Neural cell (in vitro differentiated cells): ENCODE results near the gene LANCL3. TPM values are rescaled to one million over a fixed set of nuclear protein-coding genes. Genes with fewer than 3 reads are reported as not detected.

ENCODE experiments used
- H2AFZ ChIP-seq: fragments of 200-600, 300-800 bp; sonication (generic), shearing (Covaris generic); 2 replicates; pipeline ENCODE4 v1.6.0; 2014; ENCODE audit warnings: low read depth, mild to moderate bottlenecking, antibody characterized with exemption, low read length, moderate library complexity
- H3F3A ChIP-seq: fragments of 200-600 bp; shearing (Covaris generic); 2 replicates; pipeline ENCODE4 v1.6.1; 2016; ENCODE audit warnings: mild to moderate bottlenecking, moderate library complexity, mixed read lengths, antibody characterized with exemption, low read length; ENCODE audit not compliant: insufficient read depth, poor library complexity, severe bottlenecking
- H3K27ac ChIP-seq: fragments of 200-600, 300-800 bp; sonication (generic), shearing (Covaris generic); 2 replicates; pipeline ENCODE4 v1.5.1; 2014; ENCODE audit warnings: mild to moderate bottlenecking, low read length, moderate library complexity
- H3K27me3 ChIP-seq: fragments of 300-800, 200-600 bp; sonication (generic), shearing (Covaris generic); 2 replicates; pipeline ENCODE4 v1.6.0; 2014; ENCODE audit warnings: mild to moderate bottlenecking, low read depth, low read length, moderate library complexity; ENCODE audit not compliant: insufficient read depth
- H3K36me3 ChIP-seq: fragments of 300-800, 200-600 bp; sonication (generic), shearing (Covaris generic); 2 replicates; pipeline ENCODE4 v1.5.1; 2014; ENCODE audit warnings: mild to moderate bottlenecking, antibody characterized with exemption, low read length, moderate library complexity; ENCODE audit not compliant: insufficient read depth
- H3K4me2 ChIP-seq: fragments of 300-800, 200-600 bp; sonication (generic), shearing (Covaris generic); 2 replicates; pipeline ENCODE4 v1.6.0; 2014; ENCODE audit warnings: mild to moderate bottlenecking, low read length
- H3K4me3 ChIP-seq: fragments of 300-800, 200-600 bp; sonication (generic), shearing (Covaris generic); 2 replicates; pipeline ENCODE4 v1.5.1; 2014; ENCODE audit warnings: mild to moderate bottlenecking, low read length, moderate library complexity
- H3K79me2 ChIP-seq: fragments of 200-600 bp; shearing (Covaris generic); replicated peaks from 2 replicates; pipeline ENCODE4 v1.6.0; 2014; ENCODE audit warnings: mild to moderate bottlenecking, low read length, moderate library complexity; ENCODE audit not compliant: insufficient read depth
- H3K9ac ChIP-seq: fragments of 300-800, 200-600 bp; sonication (generic), shearing (Covaris generic); 2 replicates; pipeline ENCODE4 v1.6.1; 2016; ENCODE audit warnings: mild to moderate bottlenecking, low read length, mixed read lengths
- H3K9me2 ChIP-seq: fragments of 200-600 bp; shearing (Covaris generic); 2 replicates; pipeline ENCODE4 v1.6.1; 2016; ENCODE audit warnings: mild to moderate bottlenecking, low read length, mixed read lengths; ENCODE audit not compliant: insufficient read depth
- H3K9me3 ChIP-seq: fragments of 200-600, 300-800 bp; sonication (generic), shearing (Covaris generic); 2 replicates; pipeline ENCODE4 v1.6.1; 2016; ENCODE audit warnings: mild to moderate bottlenecking, mixed run types, low read length, moderate library complexity, mixed read lengths
- H4K20me1 ChIP-seq: fragments of 200-600 bp; shearing (Covaris generic); 2 replicates; pipeline ENCODE4 v1.6.1; 2016; ENCODE audit warnings: mild to moderate bottlenecking, mixed run types; ENCODE audit not compliant: insufficient read depth
- EP300 ChIP-seq: fragments of 450-650 bp; conservative IDR thresholded peaks from 2 replicates; pipeline ENCODE4 v1.6.1; 2014; ENCODE audit warnings: antibody characterized with exemption, mild to moderate bottlenecking, moderate library complexity; ENCODE audit not compliant: poor library complexity, severe bottlenecking
- EZH2 ChIP-seq: fragments of 200-600, 300-800 bp; shearing (Covaris generic), sonication (generic); IDR thresholded peaks from 2 replicates; pipeline ENCODE4 v1.6.1; 2014; ENCODE audit warnings: antibody characterized with exemption, low read length, borderline replicate concordance, mild to moderate bottlenecking; ENCODE audit not compliant: insufficient read depth, poor library complexity, severe bottlenecking
- MXI1 ChIP-seq: fragments of 450-650 bp; conservative IDR thresholded peaks from 2 replicates; pipeline ENCODE4 v1.6.1; 2014; ENCODE audit warnings: antibody characterized with exemption, mild to moderate bottlenecking; ENCODE audit not compliant: poor library complexity, severe bottlenecking
- RAD21 ChIP-seq: fragments of 450-650 bp; conservative IDR thresholded peaks from 2 replicates; pipeline ENCODE4 v1.6.1; 2014; ENCODE audit warnings: antibody characterized with exemption, mild to moderate bottlenecking, moderate library complexity
- SMC3 ChIP-seq: fragments of 450-650 bp; conservative IDR thresholded peaks from 2 replicates; pipeline ENCODE4 v1.6.1; 2014; ENCODE audit warnings: antibody characterized with exemption, mild to moderate bottlenecking, moderate library complexity; ENCODE audit not compliant: poor library complexity
- TAF1 ChIP-seq: IDR thresholded peaks from 2 replicates; pipeline ENCODE4 v1.6.1; 2012; ENCODE audit warnings: low read depth
- polyA plus RNA-seq: library from polyadenylated mRNA; depleted of rRNA; stranded (reverse); fragments of >200 nt; gene quantifications from 2 replicates; pipeline ENCODE4 v1.2.3, GENCODE V29; 2014
- TF ChIP-seq, protein P1 (sequence below): fragments of 450-650 bp; IDR thresholded peaks from 2 replicates; pipeline ENCODE4 v1.5.1; 2014; ENCODE audit warnings: antibody characterized with exemption, mild to moderate bottlenecking, moderate library complexity; ENCODE audit not compliant: poor library complexity, severe bottlenecking
- TF ChIP-seq, protein P2 (sequence below): IDR thresholded peaks from 2 replicates; pipeline ENCODE4 v1.6.1; 2012; ENCODE audit warnings: borderline replicate concordance

The LANCL3 gene
- polyA plus RNA-seq, 1 donor from 2014 or later: 0.35 TPM

DNA sequence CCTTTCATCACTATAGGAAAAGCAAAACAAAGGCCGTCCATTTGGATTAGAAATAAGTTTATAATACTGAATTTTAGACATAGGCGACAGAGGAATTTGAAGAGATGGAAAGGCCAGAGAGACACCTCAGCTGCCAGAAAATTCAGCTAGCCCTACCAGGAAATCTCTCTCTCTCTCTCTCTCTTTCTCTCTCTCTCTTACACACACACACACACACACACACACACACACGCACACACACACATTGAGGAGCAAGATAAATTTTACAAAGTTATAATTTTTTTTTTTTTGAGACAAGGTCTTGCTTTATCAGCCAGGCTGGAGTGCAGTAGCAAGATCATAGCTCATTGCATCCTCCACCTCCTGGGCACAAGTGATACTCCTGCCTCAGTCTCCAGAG, 115.5 kb downstream of the LANCL3 start:
- H3K4me2 ChIP-seq: no peak overlapping the region
- no peaks in the 10 kb centered on the region for H3K9me3 ChIP-seq
- no peak overlapping the region for H3K4me3 ChIP-seq
- no peaks in the 10 kb centered on the region for H3F3A ChIP-seq
- H3K27me3 ChIP-seq: no peaks in the 10 kb centered on the region
- no peak overlapping the region for H3K9ac ChIP-seq
- no peak overlapping the region for H3K27ac ChIP-seq
- TF ChIP-seq EP300 (no peak), EZH2 (no peak)
- no peaks in the 10 kb centered on the region for H3K79me2 ChIP-seq
- no peaks in the 10 kb centered on the region for H4K20me1 ChIP-seq
- H2AFZ ChIP-seq: no peak overlapping the region
- H3K36me3 ChIP-seq: no peaks in the 10 kb centered on the region
- no peaks in the 10 kb centered on the region for H3K9me2 ChIP-seq

DNA sequence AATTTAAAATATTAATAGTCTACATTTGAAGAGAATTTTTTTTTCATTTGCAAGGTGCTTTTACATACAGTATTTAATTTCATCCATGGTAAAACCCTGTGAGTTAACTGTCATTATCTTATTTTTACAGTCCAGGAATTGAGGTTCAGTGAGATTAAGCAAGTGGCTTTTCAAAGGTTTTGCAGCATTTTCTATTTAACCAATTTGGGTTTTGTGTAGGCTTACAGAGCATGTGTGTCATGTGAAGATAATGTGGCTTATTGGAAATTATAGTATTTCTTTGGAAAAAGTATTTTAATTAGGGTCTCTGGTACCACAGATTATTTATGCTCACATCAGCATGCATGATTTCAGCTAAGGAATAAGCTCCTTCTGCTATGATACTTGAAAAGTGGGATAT, 118.7 kb downstream of the LANCL3 start:
- H3K4me3 ChIP-seq: no peak overlapping the region
- H3K9me2 ChIP-seq: no peaks in the 10 kb centered on the region
- no peaks in the 10 kb centered on the region for H4K20me1 ChIP-seq
- no peak overlapping the region for H3K27ac ChIP-seq
- no peaks in the 10 kb centered on the region for H3K9me3 ChIP-seq
- no peak overlapping the region for H2AFZ ChIP-seq
- H3K4me2 ChIP-seq: no peak overlapping the region
- H3K27me3 ChIP-seq: no peaks in the 10 kb centered on the region
- no peak overlapping the region for H3K9ac ChIP-seq
- H3K79me2 ChIP-seq: no peaks in the 10 kb centered on the region
- TF ChIP-seq SMC3: no peak
- TF ChIP-seq TAF1: no peak
- TF ChIP-seq, protein P1, sequence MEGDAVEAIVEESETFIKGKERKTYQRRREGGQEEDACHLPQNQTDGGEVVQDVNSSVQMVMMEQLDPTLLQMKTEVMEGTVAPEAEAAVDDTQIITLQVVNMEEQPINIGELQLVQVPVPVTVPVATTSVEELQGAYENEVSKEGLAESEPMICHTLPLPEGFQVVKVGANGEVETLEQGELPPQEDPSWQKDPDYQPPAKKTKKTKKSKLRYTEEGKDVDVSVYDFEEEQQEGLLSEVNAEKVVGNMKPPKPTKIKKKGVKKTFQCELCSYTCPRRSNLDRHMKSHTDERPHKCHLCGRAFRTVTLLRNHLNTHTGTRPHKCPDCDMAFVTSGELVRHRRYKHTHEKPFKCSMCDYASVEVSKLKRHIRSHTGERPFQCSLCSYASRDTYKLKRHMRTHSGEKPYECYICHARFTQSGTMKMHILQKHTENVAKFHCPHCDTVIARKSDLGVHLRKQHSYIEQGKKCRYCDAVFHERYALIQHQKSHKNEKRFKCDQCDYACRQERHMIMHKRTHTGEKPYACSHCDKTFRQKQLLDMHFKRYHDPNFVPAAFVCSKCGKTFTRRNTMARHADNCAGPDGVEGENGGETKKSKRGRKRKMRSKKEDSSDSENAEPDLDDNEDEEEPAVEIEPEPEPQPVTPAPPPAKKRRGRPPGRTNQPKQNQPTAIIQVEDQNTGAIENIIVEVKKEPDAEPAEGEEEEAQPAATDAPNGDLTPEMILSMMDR: no peak
- no peaks in the 10 kb centered on the region for H3K36me3 ChIP-seq
- H3F3A ChIP-seq: no peaks in the 10 kb centered on the region

DNA sequence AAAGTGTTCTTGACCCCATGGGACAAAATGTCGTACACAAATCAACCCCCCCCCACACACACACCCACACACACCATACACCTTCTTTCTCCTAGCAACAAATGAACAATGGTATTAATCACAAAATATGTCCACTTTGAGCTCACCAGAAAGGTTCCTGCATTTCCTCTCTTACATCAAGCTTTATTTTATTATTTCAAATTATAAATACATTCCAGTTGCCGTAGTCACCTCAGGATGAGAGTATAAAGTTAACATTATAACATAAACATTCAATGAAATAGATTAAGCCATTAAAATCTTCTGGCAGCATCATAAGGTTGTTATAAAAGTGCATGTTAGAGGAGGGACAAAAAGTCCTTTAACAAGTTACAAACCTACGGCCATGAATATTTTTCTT, 121.5 kb downstream of the LANCL3 start:
- no peaks in the 10 kb centered on the region for H3F3A ChIP-seq
- no peaks in the 10 kb centered on the region for H3K36me3 ChIP-seq
- no peak overlapping the region for H3K4me3 ChIP-seq
- no peaks in the 10 kb centered on the region for H3K9me3 ChIP-seq
- H4K20me1 ChIP-seq: no peaks in the 10 kb centered on the region
- no peak overlapping the region for H3K9ac ChIP-seq
- H3K9me2 ChIP-seq: no peaks in the 10 kb centered on the region
- no peak overlapping the region for H2AFZ ChIP-seq
- no peak overlapping the region for H3K27ac ChIP-seq
- no peaks in the 10 kb centered on the region for H3K27me3 ChIP-seq
- H3K79me2 ChIP-seq: no peaks in the 10 kb centered on the region
- TF ChIP-seq SMC3 (no peak), MXI1 (no peak), RAD21 (no peak), TAF1 (no peak), EP300 (no peak), EZH2 (no peak)
- TF ChIP-seq, protein P1: no peak
- TF ChIP-seq, protein P2, sequence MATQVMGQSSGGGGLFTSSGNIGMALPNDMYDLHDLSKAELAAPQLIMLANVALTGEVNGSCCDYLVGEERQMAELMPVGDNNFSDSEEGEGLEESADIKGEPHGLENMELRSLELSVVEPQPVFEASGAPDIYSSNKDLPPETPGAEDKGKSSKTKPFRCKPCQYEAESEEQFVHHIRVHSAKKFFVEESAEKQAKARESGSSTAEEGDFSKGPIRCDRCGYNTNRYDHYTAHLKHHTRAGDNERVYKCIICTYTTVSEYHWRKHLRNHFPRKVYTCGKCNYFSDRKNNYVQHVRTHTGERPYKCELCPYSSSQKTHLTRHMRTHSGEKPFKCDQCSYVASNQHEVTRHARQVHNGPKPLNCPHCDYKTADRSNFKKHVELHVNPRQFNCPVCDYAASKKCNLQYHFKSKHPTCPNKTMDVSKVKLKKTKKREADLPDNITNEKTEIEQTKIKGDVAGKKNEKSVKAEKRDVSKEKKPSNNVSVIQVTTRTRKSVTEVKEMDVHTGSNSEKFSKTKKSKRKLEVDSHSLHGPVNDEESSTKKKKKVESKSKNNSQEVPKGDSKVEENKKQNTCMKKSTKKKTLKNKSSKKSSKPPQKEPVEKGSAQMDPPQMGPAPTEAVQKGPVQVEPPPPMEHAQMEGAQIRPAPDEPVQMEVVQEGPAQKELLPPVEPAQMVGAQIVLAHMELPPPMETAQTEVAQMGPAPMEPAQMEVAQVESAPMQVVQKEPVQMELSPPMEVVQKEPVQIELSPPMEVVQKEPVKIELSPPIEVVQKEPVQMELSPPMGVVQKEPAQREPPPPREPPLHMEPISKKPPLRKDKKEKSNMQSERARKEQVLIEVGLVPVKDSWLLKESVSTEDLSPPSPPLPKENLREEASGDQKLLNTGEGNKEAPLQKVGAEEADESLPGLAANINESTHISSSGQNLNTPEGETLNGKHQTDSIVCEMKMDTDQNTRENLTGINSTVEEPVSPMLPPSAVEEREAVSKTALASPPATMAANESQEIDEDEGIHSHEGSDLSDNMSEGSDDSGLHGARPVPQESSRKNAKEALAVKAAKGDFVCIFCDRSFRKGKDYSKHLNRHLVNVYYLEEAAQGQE: no peak
- no peak overlapping the region for H3K4me2 ChIP-seq
